HG02943 (cell line): Measurements from ENCODE around the gene ARID3A.
A peak's percentile ranks its signal among the peaks of the same experiment; 100 is the strongest.

Source experiments
- ATAC-seq: cut with Tn5 transposase; IDR thresholded peaks from one replicate; pipeline ENCODE4 v1.9.1; 2021; ENCODE audit warnings: mild to moderate bottlenecking, low read depth, moderate library complexity; ENCODE audit not compliant: unreplicated experiment

Gene ARID3A

DNA sequence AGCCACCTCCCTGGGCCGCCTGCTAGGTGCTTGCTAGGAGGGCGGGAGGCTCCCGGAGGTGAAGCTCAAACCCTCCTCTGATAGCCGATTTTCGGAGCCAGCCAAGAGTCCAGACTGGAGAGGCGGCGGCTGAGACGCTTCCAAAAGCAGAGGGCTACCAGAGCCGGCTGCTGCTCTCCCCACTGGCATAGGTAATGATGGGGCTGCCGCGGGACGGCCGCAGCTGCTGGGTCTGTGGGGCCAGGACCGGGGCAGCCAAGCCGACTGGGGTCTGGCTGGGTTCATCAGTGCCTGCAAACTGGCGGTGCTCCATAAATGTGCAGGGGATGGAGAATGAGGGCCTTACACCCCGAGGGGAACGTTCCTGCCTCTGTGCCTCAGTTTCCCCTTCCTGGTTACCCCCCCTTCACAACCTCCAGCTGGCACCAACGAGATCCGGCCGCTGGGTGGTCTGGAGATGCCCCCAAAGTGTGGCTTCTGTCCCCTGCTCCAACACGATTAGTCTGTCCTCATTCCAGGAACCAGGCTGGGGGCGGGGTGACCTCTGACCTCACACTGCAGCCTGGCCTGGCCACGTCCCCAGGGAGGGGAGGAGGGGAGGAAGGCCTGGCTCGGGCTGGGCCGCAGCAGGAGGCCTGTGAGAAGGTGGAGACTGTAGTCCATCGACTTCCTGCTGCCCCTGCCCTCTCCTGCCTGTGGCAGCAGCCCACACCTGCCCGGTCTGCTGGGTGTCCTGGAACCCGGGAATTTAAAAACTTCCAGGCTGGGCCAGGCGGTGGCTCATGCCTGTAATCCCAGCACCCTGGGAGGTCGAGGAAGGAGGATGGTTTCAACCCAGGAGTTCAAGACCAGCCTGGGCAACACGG, 54.5 kb downstream of the ARID3A start:
- no peak for ATAC-seq

DNA sequence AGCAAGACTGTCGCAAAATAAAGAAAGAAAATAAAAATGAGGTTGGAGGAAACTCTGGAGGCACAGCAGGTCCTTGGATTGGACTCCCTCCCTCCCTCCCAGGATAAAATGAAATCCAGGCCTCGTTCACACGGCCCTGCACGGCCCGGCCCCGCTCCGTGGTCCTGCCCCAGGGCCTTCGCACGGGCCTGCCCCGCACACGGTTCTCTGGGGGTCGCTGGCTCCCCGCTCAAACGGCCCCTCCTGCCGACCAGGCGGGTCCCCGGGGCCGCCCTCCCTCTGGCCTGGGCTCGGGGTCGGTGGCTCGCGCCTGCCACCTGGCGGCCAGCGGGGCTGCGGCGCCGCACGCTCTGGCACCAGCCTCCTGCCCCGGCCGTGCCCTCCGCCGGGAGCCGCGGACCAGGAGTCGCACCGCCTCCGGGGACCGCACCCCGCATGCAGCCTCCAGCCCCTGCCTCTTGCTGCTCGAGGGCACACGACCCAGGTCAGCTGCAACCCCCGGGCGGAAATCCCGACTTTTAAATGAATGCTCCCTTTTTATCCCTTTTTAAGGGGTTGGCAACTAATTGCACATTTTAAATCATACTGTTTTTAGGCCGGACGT, 56.8 kb downstream of the ARID3A start:
- ATAC-seq = no peak

DNA sequence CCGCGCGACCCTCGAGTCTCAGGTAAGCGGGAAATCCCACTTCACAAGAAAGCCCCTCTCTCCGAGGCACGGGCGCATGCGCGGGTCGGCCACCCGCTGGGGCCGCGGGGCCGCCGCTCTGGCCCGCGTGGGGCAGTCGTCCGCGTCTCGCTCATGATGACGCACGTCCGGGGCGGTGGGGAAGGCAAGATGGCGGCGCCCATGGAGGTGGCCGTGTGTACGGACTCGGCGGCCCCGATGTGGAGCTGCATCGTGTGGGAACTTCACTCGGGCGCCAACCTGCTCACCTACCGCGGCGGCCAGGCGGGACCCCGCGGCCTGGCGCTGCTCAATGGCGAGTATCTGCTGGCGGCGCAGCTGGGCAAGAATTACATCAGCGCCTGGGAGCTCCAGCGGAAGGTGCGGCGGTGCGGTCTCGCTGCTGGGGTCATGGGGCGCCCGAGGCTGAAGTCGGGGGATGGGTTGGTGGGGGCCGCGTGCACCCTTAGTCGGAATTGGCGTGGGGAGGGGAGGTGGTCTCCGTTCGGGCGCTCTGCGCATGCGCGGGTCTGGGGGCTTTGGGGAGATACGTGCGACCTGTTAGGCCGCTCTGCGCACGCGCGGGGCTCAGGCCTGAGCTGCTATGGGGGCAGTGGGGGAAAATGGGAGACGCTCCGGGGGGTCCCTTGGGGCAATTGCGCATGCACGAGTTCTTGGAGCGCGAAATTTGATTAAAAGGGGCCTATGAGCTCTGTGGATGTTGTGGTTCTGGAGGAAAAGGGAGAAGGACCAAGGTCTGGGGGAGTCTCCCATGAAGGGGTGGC, 58.5 kb downstream of the ARID3A start, which contains the start of gene WDR18:
TSS of gene WDR18 (plus strand) at position 181 of the 803 bp plus-strand sequence. CDS start at position 190, 9 bp downstream.
- peak; percentile 66 for ATAC-seq

DNA sequence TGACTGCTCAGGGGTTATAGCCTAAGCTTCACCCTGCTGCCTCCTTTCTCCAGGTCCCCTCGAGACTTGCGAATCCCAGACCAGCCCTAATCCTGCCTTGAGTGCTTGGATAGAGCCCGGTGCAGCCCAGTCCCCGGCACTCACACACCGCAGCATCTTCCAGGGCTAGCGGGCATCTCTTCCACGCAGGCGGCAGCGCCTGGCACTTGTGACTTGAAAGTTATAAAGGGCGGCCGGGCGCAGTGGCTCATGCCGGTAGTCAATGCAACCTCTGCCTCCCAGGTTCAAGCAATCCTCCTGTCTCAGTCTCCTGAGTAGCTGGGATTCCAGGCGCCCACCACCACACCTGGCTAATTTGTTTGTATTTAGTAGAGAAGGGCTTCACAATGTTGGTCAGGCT, 60.2 kb downstream of the ARID3A start:
- ATAC-seq = no peak

DNA sequence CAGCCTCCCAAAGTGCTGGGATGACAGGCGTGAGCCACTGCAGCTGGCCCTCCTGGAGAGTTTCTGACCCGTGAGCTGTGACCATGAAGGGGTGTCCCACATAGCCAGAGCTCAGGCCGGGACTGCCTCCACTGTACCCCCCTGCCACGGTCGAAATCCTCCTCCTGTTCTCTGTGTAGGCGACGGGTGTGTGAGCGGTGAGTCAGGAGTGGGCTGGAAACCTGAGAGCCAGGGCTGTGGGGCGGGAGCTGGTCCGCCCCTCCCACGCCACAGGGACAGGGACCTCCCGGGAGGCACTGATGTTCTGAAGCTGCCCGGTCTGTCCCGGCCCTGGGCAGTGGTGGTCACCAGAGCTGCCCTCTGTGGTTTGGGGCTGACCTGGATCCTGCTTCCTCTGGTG, 62.2 kb downstream of the ARID3A start:
- ATAC-seq = no peak

DNA sequence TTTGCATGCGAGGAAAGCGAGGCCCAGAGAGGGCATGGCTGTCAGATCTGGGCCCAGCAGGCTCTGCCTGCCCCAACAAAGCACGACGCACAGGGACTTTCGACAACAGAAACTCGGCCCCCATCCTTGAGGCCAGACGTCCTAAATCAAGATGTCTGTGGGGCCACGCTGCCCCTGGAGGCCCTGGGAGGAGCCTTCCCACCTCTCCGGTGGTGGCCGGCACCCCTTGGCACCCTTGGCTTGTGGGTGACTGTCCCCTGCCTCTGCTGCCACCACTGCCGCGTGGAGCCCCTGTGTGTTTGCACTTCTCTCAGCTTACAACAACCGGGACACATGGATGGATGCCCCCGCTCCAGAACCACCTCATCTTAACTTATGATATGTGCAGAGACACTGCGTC, 62.7 kb downstream of the ARID3A start:
- no peak for ATAC-seq

DNA sequence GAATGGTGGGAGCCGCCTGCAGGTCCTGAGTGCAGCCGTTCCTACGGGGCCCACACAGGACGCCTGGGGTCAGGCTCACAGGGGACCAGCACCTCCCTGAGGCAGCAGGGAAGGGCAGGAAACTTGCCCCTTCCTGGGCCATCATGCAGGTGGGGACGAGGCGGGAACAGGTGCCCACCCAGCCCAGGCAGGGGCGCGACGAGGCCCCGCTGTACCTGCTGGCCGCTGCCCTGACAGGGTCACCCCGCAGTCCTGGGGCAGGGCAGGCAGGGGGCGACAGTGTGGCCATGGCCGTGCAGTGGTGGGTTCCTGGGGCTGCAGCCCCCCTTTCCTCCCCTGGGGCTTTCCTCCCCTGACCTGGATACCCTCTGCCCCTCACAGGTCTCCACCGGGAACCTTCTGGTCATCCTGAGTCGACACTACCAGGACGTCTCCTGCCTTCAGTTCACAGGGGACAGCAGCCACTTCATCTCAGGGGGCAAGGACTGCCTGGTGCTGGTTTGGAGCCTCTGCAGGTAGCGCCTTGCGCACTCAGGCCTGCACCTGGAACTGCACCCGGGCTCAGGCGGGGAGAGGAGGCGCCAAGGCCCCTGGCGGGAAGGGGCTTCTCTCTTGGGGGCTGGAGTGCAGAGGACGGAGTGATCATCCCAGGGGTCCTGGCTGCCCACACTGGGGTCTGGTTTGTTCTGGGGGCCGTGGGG, 63.7 kb downstream of the ARID3A start:
- no peak for ATAC-seq

DNA sequence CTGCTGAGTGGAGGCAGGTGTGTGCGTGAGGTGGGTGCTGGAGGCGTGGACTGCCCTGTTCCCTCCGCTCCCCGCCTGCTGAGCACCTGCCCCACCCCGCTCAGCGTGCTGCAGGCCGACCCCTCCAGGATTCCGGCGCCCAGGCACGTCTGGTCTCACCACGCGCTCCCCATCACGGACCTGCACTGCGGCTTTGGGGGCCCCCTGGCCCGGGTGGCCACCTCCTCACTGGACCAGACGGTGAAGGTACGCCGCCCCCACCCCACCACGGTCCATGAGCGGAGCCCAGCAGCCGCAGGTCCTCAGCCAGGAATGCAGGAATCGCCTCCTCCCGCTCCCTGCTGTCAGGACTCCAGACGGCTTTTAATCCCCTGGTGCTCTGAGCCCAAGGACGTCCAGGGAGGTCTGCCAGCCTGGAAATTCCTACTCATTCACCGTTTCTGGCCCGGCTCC, 64.3 kb downstream of the ARID3A start:
- ATAC-seq = no peak

DNA sequence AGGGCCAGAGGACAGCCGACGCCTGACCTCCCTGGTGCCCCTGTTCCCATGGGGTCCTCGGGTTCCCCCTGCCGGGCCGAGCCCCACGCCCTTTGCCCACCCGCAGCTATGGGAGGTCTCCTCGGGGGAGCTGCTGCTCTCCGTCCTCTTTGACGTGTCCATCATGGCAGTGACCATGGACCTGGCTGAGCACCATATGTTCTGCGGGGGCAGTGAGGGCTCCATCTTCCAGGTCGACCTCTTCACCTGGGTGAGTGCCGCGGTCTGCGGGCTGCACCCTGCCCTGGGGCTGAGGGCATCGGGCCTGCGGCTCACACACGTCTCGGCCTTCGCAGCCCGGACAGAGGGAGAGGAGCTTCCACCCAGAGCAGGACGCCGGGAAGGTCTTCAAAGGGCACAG, 64.9 kb downstream of the ARID3A start:
- ATAC-seq = no peak

DNA sequence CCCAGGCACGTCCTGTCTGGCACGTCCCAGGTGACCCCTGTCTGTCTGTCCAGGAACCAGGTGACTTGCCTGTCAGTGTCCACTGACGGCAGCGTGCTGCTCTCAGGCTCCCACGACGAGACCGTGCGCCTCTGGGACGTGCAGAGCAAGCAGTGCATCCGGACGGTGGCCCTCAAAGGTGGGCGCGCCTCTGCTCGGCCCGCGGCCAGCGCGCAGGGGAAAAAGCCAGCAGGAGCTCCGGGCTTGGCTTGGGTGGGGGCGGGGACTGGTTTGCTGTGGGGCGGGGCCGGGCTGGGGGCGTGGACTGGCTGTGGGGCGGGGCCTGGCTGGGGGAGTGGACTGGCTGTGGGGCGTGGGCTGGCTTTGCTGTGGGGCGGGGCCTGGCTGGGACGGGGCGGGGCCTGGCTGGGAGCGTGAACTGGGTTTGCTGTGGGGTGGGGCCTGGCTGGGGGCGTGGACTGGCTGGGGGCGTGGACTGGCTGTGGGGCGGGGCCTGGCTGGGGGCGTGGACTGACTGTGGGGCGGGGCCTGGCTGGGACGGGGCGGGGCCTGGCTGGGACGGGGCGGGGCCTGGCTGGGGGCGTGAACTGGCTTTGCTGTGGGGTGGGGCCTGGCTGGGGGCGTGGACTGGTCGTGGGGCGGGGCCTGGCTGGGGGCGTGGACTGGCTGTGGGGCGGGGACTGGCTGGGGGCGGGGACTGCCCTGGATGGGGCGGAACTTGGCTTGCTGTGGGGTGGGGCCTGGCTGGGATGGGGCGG, 65.5 kb downstream of the ARID3A start:
- ATAC-seq = no peak

DNA sequence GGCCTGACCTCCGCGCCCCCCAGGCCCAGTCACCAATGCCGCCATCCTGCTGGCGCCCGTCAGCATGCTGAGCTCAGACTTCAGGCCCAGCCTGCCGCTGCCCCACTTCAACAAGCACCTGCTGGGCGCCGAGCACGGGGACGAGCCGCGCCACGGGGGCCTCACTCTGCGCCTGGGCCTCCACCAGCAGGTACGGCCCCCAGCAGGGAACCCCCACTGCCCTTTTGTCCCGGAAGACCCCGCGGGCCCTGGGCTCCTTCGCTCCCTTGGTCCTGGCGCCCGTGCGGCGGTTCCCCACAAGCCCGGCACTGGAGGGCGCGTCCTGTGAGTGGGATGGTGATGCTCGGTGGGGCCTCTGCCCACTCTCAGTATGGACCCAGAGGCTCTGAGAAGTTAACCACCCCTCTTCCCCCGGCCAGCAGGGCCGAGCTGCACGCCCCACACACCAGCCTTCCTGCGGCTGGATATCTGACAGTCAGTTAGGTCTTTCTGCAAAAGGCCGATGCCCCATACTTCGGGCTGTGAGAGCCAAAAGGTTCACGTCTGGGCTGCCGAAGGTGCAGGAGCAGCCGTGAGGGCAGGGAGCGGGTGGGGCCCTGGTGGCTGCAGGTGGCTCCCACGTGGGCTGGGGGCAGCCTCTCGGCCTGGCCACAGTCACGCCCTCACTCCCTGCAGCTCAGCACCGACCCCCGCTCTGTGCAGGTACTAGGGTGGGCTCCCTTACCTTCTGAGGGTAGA, 66.3 kb downstream of the ARID3A start:
- no peak for ATAC-seq

DNA sequence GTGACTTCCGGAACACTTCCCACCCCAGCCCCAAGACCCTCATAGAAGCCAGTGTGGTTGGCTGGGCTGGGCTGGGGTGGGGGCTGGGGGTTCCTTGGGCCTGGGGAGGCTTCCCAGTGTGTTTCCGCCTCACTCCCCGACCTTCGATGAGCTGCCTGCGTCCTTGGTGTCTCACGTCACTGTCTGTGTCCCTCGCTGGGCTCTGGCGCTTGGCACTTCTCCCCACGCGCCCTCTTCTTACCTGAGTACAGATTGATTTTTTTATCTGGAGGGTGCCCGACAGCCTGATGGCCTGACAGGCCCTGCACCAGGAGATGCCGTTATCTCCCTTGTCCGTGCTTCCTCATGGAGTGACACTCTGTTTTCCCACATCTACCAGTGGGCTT, 66.8 kb downstream of the ARID3A start:
- no peak for ATAC-seq

DNA sequence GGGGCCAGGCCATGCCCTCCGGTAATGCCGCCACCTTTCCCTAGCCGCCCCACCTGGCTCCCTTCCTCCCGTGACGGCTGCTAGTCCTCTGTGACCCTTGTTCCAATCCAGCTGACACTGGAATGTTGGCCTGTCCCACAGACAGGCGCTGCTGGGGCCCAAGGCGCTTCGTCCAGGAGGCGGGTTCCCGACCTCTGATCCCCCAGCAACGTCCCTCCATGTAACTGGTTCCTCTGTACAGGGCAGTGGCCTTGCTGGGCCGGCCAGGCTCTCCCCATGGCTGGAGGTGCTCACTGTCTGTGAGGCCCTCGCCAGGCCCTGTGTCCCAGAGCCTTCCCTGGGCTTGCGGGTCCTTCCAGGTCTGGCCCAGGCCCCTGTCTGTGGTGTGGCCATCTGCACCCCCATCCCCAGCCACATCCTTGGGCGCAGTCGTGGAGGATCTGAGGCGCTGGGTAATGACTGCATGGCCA, 67.6 kb downstream of the ARID3A start:
- ATAC-seq = no peak

DNA sequence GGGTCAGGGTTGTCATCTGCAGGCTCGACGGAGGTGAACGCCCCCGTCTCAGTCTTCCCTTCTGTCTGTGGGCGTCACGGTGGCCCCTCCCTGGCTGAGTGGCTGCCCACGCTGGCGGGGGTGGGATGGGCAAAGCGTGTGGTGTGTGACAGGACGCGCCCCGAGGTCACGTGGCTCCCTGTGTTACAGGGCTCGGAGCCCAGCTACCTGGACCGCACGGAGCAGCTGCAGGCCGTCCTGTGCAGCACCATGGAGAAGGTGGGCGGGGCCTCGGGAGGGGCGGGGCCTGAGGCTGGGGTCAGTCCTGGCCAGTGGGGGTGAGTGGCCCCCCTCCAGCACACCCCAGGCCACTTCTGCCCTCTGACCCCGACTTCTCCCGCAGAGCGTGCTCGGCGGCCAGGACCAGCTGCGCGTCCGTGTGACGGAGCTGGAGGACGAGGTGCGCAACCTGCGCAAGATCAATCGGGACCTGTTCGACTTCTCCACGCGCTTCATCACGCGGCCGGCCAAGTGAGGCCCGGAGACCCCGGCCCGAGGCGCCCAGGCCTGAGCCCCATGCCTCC, 68.1 kb downstream of the ARID3A start:
- no peak for ATAC-seq

DNA sequence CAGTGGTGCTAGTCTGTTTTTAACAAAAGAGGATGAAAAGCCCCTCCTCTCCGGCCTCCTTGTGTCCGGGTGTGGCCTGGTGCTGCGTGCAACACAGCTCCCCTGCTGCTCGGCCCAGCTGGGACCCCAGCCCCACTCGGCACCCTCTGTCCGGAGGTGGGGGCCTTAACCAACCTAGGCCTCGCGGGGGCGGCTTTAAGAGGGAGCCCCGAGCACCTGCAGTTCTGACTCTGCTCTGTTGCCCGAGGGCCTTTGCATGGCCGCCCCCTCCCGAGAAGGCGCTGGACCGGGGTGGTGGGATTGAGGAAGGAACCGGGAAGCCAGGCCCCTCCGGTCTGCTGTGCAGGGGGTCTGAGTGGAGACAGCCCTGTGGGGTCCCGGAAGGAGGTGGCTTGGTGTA, 68.7 kb downstream of the ARID3A start:
- ATAC-seq = no peak

DNA sequence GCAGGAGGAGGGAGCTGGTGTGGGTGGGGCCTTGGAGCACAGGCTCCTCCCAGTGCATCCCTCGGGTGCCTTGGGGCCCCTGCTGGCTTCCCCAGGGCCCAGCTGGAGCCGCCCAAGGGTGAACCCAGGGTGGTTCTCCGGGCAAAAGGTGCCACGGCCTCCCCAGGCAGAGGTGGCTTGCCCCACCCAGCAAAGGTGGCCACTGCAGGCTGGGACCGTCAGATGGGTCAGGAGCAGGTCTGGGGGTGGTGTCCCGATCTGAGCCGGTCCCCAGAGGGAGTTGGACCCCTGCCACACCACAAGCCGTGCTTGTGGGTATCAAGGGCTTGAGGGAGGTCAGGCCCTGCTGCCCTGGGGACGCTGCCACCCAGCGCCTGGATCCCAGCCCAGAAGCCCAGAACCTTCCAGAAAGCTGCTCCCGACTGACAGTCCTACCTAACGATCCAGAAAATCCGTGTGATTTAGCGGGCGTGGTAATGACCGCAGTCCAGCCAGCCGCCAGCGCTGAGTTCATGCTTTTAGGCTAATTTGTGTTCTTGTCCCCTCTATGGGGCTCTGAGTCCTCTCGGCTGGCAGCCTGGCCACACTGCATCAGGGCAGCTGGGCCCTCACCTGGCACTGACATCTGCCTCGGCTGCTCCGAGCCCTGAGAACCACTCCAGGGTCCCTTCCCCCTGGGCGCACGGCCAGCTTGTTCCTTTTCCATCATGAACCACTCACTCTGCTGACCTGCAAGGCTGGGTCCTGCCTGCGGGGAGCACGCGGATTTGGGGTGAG, 69.4 kb downstream of the ARID3A start:
- ATAC-seq = no peak

DNA sequence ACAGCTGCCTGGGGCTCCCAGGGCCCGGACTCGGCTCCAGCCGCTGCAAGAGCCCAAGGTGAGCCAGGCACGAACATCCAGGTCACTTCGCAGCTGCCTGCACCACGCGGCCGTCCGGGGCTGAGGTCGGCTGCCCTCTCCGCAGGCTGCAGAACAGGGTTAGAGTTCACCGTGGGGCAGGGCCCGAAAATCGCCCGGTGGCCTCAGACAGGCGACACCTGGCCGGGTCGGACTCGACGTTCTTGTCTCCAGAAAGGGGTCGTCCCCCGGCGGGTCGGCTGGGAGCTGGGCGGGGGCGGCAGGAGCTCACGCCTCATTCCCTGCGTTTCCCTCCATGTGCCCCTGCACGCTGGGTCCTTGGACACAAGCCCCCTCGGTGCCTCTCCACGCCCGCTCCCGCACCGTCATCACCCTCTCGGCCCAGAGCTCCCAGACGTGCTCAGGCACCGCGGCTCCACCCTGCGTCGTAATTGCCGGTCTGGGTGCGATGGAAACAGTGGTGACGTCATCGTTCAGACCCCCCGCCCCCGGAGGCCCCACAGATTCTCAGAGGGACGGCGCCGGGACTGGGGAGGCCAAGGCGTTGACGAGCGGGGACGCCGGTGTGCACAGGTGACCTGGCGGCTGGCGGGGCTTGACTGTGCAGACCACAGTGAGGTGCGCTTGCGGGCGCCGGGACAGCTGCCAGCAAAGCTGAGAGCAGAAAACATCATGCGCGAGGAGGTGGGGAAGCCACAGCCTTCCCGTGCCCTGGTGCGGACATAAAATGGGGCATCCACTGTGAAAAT, 70.4 kb downstream of the ARID3A start:
- no peak for ATAC-seq
